Activated naive CD4-positive, alpha-beta T cell (primary cell): ENCODE data around the gene LRTM1.

ENCODE experiments used
- DNase-seq, 4 experiments: peaks; one replicate each; lab custom pipeline; 2025; lab: John Stamatoyannopoulos, UW

The LRTM1 gene

DNA sequence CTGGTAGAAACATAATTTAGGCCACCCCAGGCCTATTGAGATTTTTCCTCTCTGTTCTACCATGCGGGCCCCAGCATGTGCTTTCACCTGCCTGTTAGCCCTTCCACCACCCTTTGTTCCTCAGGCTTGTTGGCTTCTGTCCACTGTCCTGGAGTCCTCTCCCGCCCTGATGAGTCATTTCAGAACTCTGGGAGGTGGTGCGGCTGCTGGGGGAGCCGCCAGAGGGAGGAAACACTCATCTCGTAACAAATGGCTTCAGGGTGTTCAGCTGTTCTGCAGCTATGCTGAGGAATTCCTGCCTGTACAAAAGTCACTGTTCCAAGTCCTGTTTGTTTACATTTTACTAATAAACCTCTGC is 36.3 kb downstream of the LRTM1 start:
- DNase-seq, result no peak

GRCh38 chr3:54889731-54890130 is 38.1 kb downstream of the LRTM1 start:
- DNase-seq, result no peak

DNA sequence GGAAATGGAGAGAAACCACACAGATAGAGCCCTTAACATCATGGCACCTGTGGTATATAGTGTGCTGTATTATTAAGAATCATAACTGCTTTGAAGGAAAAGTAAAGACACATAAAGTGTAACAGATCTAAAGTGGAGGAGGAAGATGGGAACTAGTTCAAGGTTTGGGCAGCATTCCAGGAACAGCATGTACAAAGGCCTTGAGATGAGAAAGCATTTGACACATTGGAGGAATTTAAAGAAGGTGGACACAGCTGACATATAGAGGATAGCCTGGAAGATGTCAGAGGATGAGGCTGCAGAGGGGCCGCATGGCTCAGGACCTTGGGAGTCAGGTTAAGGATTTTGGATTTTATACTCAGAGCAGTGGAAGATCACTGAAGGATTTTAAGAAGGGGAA is 39.0 kb downstream of the LRTM1 start:
- DNase-seq, result no peak

- DNase-seq, result no peak
Observed at GRCh38 chr3:54888162-54888561, 39.7 kb downstream of the LRTM1 start.

GRCh38 chr3:54882129-54882833 is 45.6 kb downstream of the LRTM1 start:
- DNase-seq, result no peak

DNA sequence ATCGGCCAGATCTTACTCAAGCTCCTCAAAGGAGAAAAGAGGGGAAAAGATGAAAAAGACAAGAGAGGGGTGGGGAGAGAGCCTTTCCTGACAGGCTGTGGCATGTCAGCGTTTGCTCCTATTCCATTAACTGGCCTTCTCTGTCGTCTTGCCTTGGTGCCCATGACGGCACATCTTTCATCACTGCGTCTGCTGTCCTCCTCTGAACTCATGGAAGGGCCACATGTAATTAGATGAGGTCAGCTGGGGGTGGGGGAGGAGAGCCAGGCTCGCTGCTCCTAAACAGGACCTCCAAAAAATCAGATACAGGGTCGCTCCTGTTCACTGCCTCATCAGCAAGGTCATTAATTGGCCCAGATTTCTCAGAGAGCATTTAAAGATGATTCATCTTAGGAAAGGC is 49.7 kb downstream of the LRTM1 start:
- no peak for DNase-seq

- DNase-seq, result no peak
Observed at GRCh38 chr3:54877730-54878129, 50.1 kb downstream of the LRTM1 start.

DNA sequence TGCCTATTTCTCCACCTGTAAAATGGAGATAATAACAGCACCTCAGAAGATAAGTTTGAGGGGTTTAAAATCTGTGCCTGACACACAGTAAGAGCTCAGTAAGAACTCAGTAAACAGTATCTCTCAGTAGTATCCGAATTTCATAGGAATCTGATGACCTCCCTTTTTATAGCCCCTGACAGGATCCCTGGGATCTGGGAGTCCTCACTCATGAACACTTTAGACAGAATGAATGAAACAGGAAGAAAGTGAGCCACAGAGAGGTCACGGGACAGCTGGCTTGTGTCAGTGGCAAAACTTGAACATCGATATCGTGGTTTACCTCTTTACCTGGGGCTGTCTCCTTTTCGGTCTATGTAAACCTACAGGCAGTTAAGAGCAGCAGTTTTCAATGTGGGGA is 51.2 kb downstream of the LRTM1 start:
- no peak for DNase-seq

DNA sequence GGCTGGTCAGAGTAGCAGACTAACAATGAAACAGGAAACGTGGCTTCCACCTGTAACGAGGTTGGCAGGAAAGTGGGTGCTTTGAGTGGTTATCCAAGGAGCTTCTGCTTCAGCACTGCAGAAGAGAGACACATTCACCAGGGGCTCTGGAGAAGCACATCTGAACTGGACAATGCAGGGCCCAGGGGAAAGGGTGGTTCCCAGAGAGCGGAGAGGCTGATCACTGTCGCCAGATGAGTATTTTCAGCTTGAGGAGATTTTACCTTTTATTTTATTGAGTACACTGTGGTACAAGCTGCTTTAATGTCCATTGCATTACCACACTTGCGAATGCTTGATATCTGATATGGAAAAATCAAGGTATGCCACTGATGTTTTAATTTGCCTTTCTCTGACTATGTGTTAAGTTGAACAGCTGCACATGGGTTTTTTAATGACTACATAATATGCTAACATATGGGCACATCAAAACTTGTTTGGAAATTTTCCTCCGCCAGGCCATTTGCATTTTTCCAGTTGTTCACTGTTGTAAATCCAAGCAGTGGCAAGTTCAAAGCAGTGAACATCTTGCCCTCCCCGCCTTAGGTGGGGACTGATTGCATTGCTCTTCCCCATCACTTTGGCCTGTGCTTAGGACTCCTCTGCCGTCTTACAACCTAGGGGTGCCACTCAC is 52.1 kb downstream of the LRTM1 start:
- DNase-seq, result no peak

DNA sequence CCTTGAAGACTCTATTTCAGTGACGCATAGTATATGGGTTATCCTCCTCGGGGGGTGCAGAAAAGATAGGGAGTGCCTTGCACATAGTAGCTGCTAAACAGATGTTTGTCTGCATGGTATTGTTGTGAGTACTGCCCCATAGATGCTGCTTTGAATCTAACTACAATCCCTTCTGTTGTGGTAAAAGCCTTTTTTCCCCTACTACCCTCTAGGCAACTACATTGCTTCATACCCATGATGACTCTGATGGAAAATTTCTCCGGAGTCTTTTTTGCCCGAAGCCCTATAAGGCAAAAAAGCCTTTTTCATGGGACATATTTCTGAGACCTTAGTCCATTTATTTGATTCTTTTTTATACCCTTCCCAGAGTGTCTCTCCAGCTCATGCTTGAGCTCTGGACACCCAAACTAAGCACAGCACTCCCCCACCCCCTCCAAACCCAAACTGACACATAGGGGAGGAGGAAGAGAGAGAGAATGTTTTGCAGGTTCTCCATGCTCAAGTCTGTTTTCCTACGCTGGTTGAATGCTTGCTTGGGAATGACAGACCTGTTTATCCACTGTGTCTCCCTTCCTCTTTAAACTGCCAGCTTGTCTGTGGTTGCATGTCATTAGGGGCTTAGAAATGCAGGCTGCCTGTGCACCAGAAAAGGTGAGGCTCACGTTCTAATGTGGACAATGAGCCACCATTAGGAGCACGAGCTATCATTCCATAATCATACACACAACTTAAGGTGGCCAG is 52.9 kb downstream of the LRTM1 start:
- no peak for DNase-seq

DNA sequence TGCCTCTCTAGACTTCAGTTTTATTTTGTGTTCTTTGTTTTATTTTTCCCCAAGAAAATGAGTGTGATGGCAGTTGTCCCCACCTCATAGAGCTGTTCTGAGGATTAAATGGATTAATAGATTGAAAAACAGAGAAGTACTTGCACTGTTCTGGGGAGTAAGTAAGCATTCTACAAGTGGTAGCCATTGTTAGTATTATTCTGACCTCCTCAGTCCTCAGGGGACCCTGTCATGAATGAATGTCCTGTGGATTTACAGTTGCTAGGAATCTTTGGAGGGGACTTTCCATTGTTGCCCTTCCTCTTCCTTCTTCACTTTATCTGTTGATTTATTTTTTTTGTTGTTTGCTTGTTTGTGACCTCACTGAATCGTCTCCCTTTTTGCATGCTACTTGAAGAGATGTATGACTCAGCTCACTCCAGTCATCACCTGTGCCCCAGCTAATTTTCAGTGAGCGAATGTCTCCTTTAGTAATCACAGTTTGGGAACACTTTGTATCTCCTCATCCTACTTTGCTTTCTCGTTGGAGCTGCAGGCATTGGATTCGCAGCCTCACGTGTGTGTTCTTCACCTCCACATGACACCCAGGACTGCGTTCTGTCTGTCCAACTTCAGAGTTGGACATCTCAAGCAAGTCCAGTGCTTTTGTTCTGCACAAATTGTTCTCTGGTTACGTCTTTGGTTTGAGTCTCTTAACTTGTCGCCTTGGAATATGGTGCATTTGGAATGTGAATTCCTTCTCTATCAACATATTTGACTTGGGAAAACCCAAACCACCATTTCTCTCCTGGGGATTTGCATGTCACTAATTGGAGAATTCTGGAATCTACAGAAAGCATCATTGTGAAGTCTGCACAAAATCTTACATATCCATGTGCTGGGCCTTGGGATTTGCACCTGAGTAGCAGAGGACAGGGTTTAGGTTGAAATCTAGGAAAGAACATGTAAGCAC is 54.5 kb downstream of the LRTM1 start:
- no peak for DNase-seq

DNA sequence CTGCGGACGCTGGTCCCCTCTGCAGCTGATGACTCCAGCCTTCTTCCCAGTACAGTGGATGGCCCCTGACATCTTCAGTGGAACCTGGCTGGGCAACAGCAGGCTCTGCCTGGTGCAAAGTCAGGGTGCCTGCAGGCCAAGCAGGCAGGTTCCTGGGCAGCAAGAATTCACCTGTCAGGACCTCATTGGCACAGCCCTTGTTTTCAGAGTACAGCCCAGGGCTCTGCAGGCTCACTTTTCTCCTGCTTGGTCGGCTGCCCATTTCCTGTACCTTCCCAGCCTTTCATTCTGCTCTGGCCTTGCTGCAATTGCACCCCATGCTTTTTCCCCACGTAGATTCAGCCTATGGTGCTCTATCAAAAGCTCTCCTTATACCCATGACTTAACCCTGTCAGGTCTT is 56.0 kb downstream of the LRTM1 start:
- DNase-seq, result no peak

DNA sequence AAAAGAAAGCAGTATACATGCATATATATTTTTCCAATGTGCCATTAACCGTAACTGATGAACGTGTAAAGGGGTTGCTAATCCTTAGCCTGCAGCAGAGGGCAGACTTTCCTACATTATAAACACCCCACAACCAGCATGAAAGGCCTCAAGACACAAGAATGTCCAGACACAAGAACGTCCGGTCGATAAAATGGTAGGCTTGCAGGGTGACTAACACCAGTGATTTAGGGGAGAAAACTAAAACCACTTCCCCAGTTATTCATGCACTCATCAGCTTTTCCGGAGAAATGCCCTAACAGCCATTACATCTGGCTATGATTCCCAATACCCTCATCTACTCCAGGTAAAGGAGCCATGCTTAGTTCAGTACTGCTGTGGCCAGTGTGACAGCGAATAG is 57.4 kb downstream of the LRTM1 start:
- DNase-seq, result no peak
